ENCODE measurements around the gene METTL25.

DNA sequence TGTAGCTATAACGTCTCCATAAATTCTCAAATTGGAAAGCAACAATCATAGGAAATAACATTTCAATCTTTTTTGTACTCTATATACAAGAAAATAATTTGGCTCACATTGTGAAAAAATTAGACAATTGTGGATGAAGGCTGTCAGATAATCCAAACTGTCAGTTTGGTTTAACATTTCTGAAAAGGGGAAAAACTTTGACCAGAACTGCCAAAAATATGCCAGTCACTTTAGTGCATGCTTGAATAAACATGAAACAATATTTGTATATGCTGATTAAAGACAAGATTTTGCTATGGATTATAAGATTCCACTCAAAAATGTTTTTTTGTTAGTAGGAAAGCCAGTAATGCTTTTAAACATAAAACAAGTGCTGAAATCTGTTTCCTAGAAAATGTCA is 39.1 kb upstream of the METTL25 start:
- TF ChIP-seq HDGF (IDR thresholded peaks at IDR 0.05; ENCODE audit: borderline replicate concordance) (no peak), LEF1 (IDR thresholded peaks at IDR 0.05; ENCODE audit: borderline replicate concordance) (no peak)

Measured in HEK293T (cell line).